Activated CD8-positive, alpha-beta memory T cell treated with anti-CD3 and anti-CD28 coated beads, Interleukin-2, amount 10 ng/mL, durations not matched to agents 7 days and 5 days (primary cell): ENCODE results near the gene ATP6V0B. TPM values are rescaled to one million over a fixed set of nuclear protein-coding genes. Genes with fewer than 3 reads are reported as not detected.

ENCODE experiments used
- ATAC-seq: fragments of 150-1000 bp; cut with Tn5 transposase; one replicate; pipeline ENCODE4 v1.10.0; 2021; ENCODE audit warnings: moderate library complexity
- CTCF ChIA-PET: fragments of 350-600 bp; sonication (Branson Sonifier 250); formaldehyde crosslinking; loops from one replicate; lab custom pipeline; 2021; ENCODE audit warnings: antibody characterized with exemption; lab: Charles Lee
- DNase-seq: peaks from one replicate; pipeline ENCODE4 v3.0.0-alpha.2; 2020
- H3K27ac Mint-ChIP-seq: one replicate; pipeline ENCODE4 v1.8.0; 2021; ENCODE audit warnings: mild to moderate bottlenecking, mixed read lengths
- H3K27me3 Mint-ChIP-seq: one replicate; pipeline ENCODE4 v1.8.0; 2021; ENCODE audit warnings: mixed read lengths
- H3K36me3 Mint-ChIP-seq: one replicate; pipeline ENCODE4 v1.8.0; 2021; ENCODE audit warnings: mild to moderate bottlenecking, mixed read lengths
- H3K4me1 Mint-ChIP-seq: one replicate; pipeline ENCODE4 v1.8.0; 2021; ENCODE audit warnings: mixed read lengths
- H3K4me3 Mint-ChIP-seq: one replicate; pipeline ENCODE4 v1.8.0; 2021; ENCODE audit warnings: mild to moderate bottlenecking, moderate library complexity, mixed read lengths
- H3K9me3 Mint-ChIP-seq: one replicate; pipeline ENCODE4 v1.8.0; 2022; ENCODE audit warnings: low read depth, mixed read lengths
- total RNA-seq, 2 experiments: library from RNA; stranded (reverse); gene quantifications; one replicate each; pipeline ENCODE4 v1.2.3, GENCODE V29; 2021

The ATP6V0B gene
- total RNA-seq, 2 experiments from 2014 or later: 108 to 139 TPM

DNA sequence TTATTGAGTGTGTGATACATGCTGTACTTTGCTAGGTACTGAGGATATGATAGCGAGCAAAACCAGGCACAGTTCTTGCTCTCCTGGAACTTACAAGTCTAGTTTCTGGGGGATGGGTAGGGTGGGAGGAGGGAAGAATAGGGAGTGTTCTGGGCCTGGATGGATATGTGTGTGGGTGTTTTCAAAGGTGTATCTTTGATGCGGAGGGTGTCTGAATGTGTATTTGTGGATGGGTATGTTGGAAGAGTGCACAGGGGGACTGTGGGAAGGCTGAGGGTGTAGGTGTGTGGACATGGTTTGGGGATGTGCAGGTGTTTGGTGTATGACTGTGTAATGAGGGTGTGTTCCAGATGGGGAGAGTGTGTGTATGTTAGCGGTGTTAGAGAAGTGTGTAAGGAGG is 9.4 kb upstream of the ATP6V0B start:
- Mint-ChIP-seq H3K9me3 (no peaks in the 10 kb centered on the region), H3K27me3 (no peaks in the 10 kb centered on the region), H3K36me3 (no peaks in the 10 kb centered on the region), H3K4me1 (peaks cover 19% of the 10 kb centered on the region), H3K4me3 (no peak overlapping the region), H3K27ac (no peak overlapping the region)
- DNase-seq: no peak
- CTCF ChIA-PET: no interaction called here
- no peak for ATAC-seq

GRCh38 chr1:43968348-43968948 is 6.3 kb upstream of the ATP6V0B start:
- ATAC-seq (no peak), DNase-seq (peak; percentile 60)
- no peak overlapping the region for H3K27ac Mint-ChIP-seq
- H3K4me3 Mint-ChIP-seq: no peak overlapping the region
- H3K4me1 Mint-ChIP-seq: peaks cover 21% of the 10 kb centered on the region
- CTCF ChIA-PET: interaction anchor here (5.4 kb wide), 1 partner anchor 22 kb away, joined by 30 read pairs; the partner anchor contains the start of gene IPO13
- H3K9me3 Mint-ChIP-seq: no peaks in the 10 kb centered on the region
- H3K36me3 Mint-ChIP-seq: peaks cover 6% of the 10 kb centered on the region
- no peaks in the 10 kb centered on the region for H3K27me3 Mint-ChIP-seq

DNA sequence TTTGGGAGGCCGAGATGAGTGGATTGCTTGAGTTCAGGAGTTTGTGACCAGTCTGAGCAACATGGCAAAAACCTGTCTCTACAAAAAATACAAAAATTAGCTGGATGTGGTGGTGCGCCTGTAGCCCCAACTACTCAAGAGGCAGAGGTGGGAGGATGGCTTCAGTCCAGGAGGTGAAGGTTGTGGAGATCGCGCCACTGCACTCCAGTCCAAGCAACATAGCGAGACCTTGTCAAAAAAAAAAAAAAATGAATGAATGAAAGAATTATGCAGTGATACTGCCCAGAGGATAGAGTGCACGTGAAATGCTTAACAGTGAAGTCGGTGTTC is 5.4 kb upstream of the ATP6V0B start:
- no peak for DNase-seq
- H3K4me3 Mint-ChIP-seq: peak overlapping the region; percentile 89
- peaks cover 6% of the 10 kb centered on the region for H3K36me3 Mint-ChIP-seq
- no peak for ATAC-seq
- H3K4me1 Mint-ChIP-seq: peaks cover 30% of the 10 kb centered on the region
- H3K27me3 Mint-ChIP-seq: no peaks in the 10 kb centered on the region
- peak overlapping the region; percentile 24 for H3K27ac Mint-ChIP-seq
- H3K9me3 Mint-ChIP-seq: no peaks in the 10 kb centered on the region
- CTCF ChIA-PET: interaction anchor here (1.0 to 5.4 kb wide), 3 partner anchors 23 to 32 kb away, joined by 4 to 30 read pairs (median 5); partner anchors contain the start of gene IPO13

GRCh38 chr1:43969746-43970466 is 4.9 kb upstream of the ATP6V0B start, which contains the start of gene DPH2:
DPH2 (plus strand) TSS chr1:43970010; CDS start chr1:43970176, 166 bp downstream.
- H3K9me3 Mint-ChIP-seq: no peaks in the 10 kb centered on the region
- ATAC-seq: peak; percentile 89
- H3K27ac Mint-ChIP-seq: peak within 1 kb of the TSS; percentile 82
- H3K4me1 Mint-ChIP-seq: peaks cover 31% of the 10 kb centered on the region
- peak within 1 kb of the TSS; percentile 89 for H3K4me3 Mint-ChIP-seq
- H3K36me3 Mint-ChIP-seq: peaks cover 6% of the 10 kb centered on the region
- H3K27me3 Mint-ChIP-seq: no peaks in the 10 kb centered on the region
- peak; percentile 99 for DNase-seq
- CTCF ChIA-PET: interaction anchor here (0.6 to 5.4 kb wide), 6 partner anchors 23 to 207 kb away, joined by 3 to 30 read pairs (median 4); partner anchors contain the start of gene IPO13

GRCh38 chr1:43970502-43970901 is 4.3 kb upstream of the ATP6V0B start:
- peaks cover 31% of the 10 kb centered on the region for H3K4me1 Mint-ChIP-seq
- DNase-seq (no peak), ATAC-seq (no peak)
- H3K27ac Mint-ChIP-seq: peak overlapping the region; percentile 82
- H3K4me3 Mint-ChIP-seq: peak overlapping the region; percentile 89
- no peaks in the 10 kb centered on the region for H3K27me3 Mint-ChIP-seq
- no peaks in the 10 kb centered on the region for H3K9me3 Mint-ChIP-seq
- CTCF ChIA-PET: interaction anchor here (0.8 to 5.4 kb wide), 4 partner anchors 24 to 207 kb away, joined by 3 to 30 read pairs (median 4); partner anchors contain the start of gene IPO13
- H3K36me3 Mint-ChIP-seq: peaks cover 6% of the 10 kb centered on the region

- no peak for ATAC-seq
- Mint-ChIP-seq H3K9me3 (no peaks in the 10 kb centered on the region), H3K36me3 (peaks cover 6% of the 10 kb centered on the region), H3K27me3 (no peaks in the 10 kb centered on the region), H3K4me1 (peaks cover 33% of the 10 kb centered on the region), H3K4me3 (peak overlapping the region; percentile 89), H3K27ac (peak overlapping the region; percentile 41)
- no peak for DNase-seq
- CTCF ChIA-PET: interaction anchor here (0.8 to 5.4 kb wide), 3 partner anchors 25 to 208 kb away, joined by 3 to 30 read pairs (median 4); partner anchors contain the start of gene IPO13
Measured at GRCh38 chr1:43970911-43971310, 3.8 kb upstream of the ATP6V0B start.

GRCh38 chr1:43971336-43971980 is 3.3 kb upstream of the ATP6V0B start:
- no peak for DNase-seq

DNA sequence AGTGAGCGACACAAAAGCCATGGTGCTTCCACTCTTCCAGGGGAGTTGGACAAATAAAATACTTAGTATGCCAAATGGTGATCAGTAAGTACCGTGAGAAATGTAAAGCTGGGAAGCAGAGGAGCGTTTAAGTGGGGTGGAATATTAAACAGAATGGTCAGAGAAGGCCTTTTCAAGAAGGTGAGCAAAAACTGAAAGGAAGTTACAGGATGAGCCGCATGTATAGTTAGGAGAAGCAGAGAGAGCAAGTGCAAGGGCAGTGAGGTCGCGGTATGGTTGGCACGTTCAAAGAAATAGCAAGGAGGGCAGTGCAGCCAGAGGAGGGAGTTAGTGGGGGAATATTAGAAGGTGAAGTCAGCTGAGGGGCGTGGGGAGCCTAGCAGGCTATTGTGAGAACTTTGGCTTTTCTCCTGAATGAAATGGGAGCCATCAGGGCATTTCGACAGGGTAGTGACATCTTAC is 748 bp upstream of the ATP6V0B start:
- peaks cover 61% of the 10 kb centered on the region for H3K4me1 Mint-ChIP-seq
- no peaks in the 10 kb centered on the region for H3K9me3 Mint-ChIP-seq
- peak overlapping the region; percentile 83 for H3K4me3 Mint-ChIP-seq
- no peaks in the 10 kb centered on the region for H3K27me3 Mint-ChIP-seq
- peak overlapping the region; percentile 90 for H3K27ac Mint-ChIP-seq
- no peak for ATAC-seq
- H3K36me3 Mint-ChIP-seq: peaks cover 22% of the 10 kb centered on the region
- CTCF ChIA-PET: interaction anchor here (1.1 to 5.4 kb wide), 3 partner anchors 28 to 39 kb away, joined by 3 to 30 read pairs (median 10); partner anchors contain the start of gene IPO13
- DNase-seq: no peak

More at GRCh38 chr1:43971336-43971980, 3.3 kb upstream of the ATP6V0B start:
- Mint-ChIP-seq H3K4me1 (peaks cover 39% of the 10 kb centered on the region), H3K9me3 (no peaks in the 10 kb centered on the region), H3K36me3 (peaks cover 9% of the 10 kb centered on the region), H3K27ac (no peak overlapping the region), H3K27me3 (no peaks in the 10 kb centered on the region), H3K4me3 (peak overlapping the region; percentile 89)
- CTCF ChIA-PET: interaction anchor here (1.5 to 5.4 kb wide), 2 partner anchors 25 to 208 kb away, joined by 4 to 30 read pairs; partner anchors contain the start of gene IPO13
- ATAC-seq: no peak

DNA sequence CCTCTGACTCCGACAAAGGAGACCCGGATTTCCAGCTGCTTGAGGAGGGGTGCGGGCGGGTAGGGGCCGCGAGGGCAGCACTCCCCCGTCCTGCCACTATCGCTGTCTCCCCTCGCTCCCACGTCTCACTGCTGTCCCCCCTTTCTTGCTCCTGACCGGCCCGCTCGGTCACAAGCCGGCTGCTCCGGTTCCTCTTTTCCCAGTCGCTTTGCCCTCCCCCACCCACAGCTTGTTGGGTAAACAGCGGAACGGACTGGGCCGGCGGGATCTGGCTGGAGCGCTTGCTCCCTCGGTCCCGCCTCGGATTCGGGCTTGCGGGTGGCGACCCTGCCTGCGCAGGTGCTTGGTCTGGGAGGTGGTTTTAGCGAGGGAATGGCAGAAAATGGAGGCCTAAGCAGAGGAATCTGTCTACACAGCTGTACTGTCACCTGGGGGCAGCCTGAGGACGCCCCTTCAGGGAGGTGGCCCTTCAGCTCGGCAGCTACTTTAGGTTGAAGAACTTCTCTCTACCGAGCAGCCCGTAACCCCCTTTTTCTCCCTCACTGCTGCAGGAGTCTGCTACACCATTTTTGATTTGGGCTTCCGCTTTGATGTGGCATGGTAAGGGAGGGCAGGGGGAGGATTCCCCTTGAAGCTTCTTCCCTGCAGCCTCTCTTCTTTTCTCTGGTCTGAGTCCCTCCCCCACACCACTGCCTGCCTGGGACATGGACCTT is 645 bp downstream of the ATP6V0B start:
- H3K36me3 Mint-ChIP-seq: peaks cover 24% of the 10 kb centered on the region
- peaks cover 58% of the 10 kb centered on the region for H3K4me1 Mint-ChIP-seq
- no peaks in the 10 kb centered on the region for H3K9me3 Mint-ChIP-seq
- DNase-seq: peak; percentile 51
- peak overlapping the region; percentile 83 for H3K4me3 Mint-ChIP-seq
- CTCF ChIA-PET: interaction anchor here (1.0 to 2.4 kb wide), 7 partner anchors 13 to 212 kb away, joined by 3 to 10 read pairs (median 5); partner anchors contain the start of gene CCDC24
- no peaks in the 10 kb centered on the region for H3K27me3 Mint-ChIP-seq
- no peak for ATAC-seq
- H3K27ac Mint-ChIP-seq: peak overlapping the region; percentile 90

- Mint-ChIP-seq H3K9me3 (no peaks in the 10 kb centered on the region), H3K27me3 (no peaks in the 10 kb centered on the region), H3K27ac (peak overlapping the region; percentile 90), H3K4me3 (peak overlapping the region; percentile 83), H3K36me3 (peaks cover 24% of the 10 kb centered on the region), H3K4me1 (peaks cover 56% of the 10 kb centered on the region)
- CTCF ChIA-PET: interaction anchor here (1.7 to 2.4 kb wide), 4 partner anchors 15 to 213 kb away, joined by 5 to 10 read pairs (median 7); partner anchors contain the start of gene CCDC24
- DNase-seq: no peak
- ATAC-seq: no peak
Measured at GRCh38 chr1:43976045-43976444, 1.3 kb downstream of the ATP6V0B start.

- peaks cover 53% of the 10 kb centered on the region for H3K4me1 Mint-ChIP-seq
Measured at GRCh38 chr1:43976890-43977289, 2.1 kb downstream of the ATP6V0B start.

More at GRCh38 chr1:43976890-43977289, 2.1 kb downstream of the ATP6V0B start:
- CTCF ChIA-PET: no interaction called here
- Mint-ChIP-seq H3K36me3 (peaks cover 24% of the 10 kb centered on the region), H3K27ac (no peak overlapping the region), H3K9me3 (no peaks in the 10 kb centered on the region), H3K4me3 (peak overlapping the region; percentile 83), H3K27me3 (no peaks in the 10 kb centered on the region)
- DNase-seq: no peak
- ATAC-seq: no peak
